Endothelial cell of umbilical vein (primary cell): Measurements from ENCODE around the gene CDC7. TPM values are rescaled to one million over a fixed set of nuclear protein-coding genes. Genes with fewer than 3 reads are reported as not detected.

Source experiments
- BruUV-seq: library from RNA; stranded (reverse); fragments of 400-500 nt; replicated peaks from 2 replicates; lab custom pipeline; 2021; lab: Mats Ljungman, UMichigan
- CTCF ChIA-PET: fragments of 300-600, 350-600 bp; sonication (Branson Sonifier 250); formaldehyde crosslinking; loops from one replicate; lab custom pipeline; 2021; ENCODE audit warnings: antibody characterized with exemption, inconsistent platforms; lab: Charles Lee
- POLR2A ChIA-PET: fragments of 300-600, 350-600 bp; sonication (Branson Sonifier 250); formaldehyde crosslinking; loops from one replicate; lab custom pipeline; 2021; ENCODE audit warnings: antibody characterized with exemption, inconsistent platforms; lab: Charles Lee
- DNase-seq: peaks from one replicate; pipeline ENCODE4 v3.0.0-alpha.2; 2011; ENCODE audit warnings: low read depth, low spot score
- FAIRE-seq: peaks from 2 replicates; lab custom pipeline; 2011; peaks lifted over from hg19 to GRCh38; lab: Jason Lieb, UNC
- H2AFZ ChIP-seq: 2 replicates; pipeline ENCODE4 v1.6.0; 2012; ENCODE audit warnings: low read depth, low read length, control low read depth, inconsistent platforms
- H3K27ac ChIP-seq: 2 replicates; pipeline ENCODE4 v1.5.1; 2011; ENCODE audit warnings: low read depth, mild to moderate bottlenecking, control low read depth, low read length, moderate library complexity; ENCODE audit not compliant: insufficient read depth
- H3K27me3 ChIP-seq, 2 experiments: 2 replicates each; pipeline versions ENCODE4 v1.6.0 to v1.6.1; 2011; ENCODE audit warnings: low read length in 2 of 2, mixed read lengths in 1 of 2; ENCODE audit not compliant: control insufficient read depth in 2 of 2, insufficient read depth in 2 of 2
- H3K36me3 ChIP-seq, 2 experiments: 2 replicates in 1 of 2; 3 replicates in 1 of 2; pipeline ENCODE4 v1.5.1; 2011; ENCODE audit warnings: low read length in 2 of 2, mild to moderate bottlenecking in 1 of 2, moderate library complexity in 1 of 2; ENCODE audit not compliant: control insufficient read depth in 2 of 2, insufficient read depth in 2 of 2; ENCODE audit errors: extremely low read depth in 1 of 2
- H3K4me1 ChIP-seq: 3 replicates; pipeline ENCODE4 v1.5.1; 2011; ENCODE audit warnings: mild to moderate bottlenecking, low read length; ENCODE audit not compliant: control insufficient read depth, insufficient read depth; ENCODE audit errors: extremely low read depth
- H3K4me2 ChIP-seq: 2 replicates; pipeline ENCODE4 v1.6.1; 2011; ENCODE audit warnings: low read length, control low read depth, mixed read lengths; ENCODE audit not compliant: insufficient read depth
- H3K4me3 ChIP-seq, 3 experiments: fragments of 200-600 bp in 1 of 3; sonication (generic), shearing (Covaris generic) in 1 of 3; replicated peaks in 1 of 3; 2 replicates each; pipeline ENCODE4 v1.5.1; 2011 to 2016; ENCODE audit warnings: control low read depth in 3 of 3, low read length in 3 of 3, mild to moderate bottlenecking in 2 of 3, inconsistent platforms in 1 of 3, low read depth in 1 of 3, moderate library complexity in 1 of 3; ENCODE audit not compliant: insufficient read depth in 1 of 3
- H3K79me2 ChIP-seq: 2 replicates; pipeline ENCODE4 v1.6.0; 2012; ENCODE audit warnings: low read length, inconsistent platforms; ENCODE audit not compliant: control insufficient read depth, insufficient read depth
- H3K9ac ChIP-seq: replicated peaks from 2 replicates; pipeline ENCODE3; 2011; ENCODE audit warnings: low read length, control low read depth; ENCODE audit not compliant: insufficient read depth; ENCODE audit errors: extremely low read depth
- H3K9me1 ChIP-seq: replicated peaks from 3 replicates; pipeline ENCODE4 v1.6.0; 2011; ENCODE audit warnings: mild to moderate bottlenecking, low read length; ENCODE audit not compliant: control insufficient read depth, insufficient read depth; ENCODE audit errors: extremely low read depth
- H3K9me3 ChIP-seq: replicated peaks from 2 replicates; pipeline ENCODE4 v1.5.1; 2012; ENCODE audit warnings: low read length, inconsistent platforms; ENCODE audit not compliant: control insufficient read depth, insufficient read depth
- H4K20me1 ChIP-seq: replicated peaks from 2 replicates; pipeline ENCODE3; 2011; ENCODE audit warnings: mild to moderate bottlenecking, low read length; ENCODE audit not compliant: control insufficient read depth, insufficient read depth; ENCODE audit errors: extremely low read depth
- EZH2 ChIP-seq: IDR thresholded peaks from 2 replicates; pipeline ENCODE4 v1.6.1; 2012; ENCODE audit warnings: borderline replicate concordance, low read depth, mild to moderate bottlenecking, moderate library complexity, low read length, inconsistent platforms; ENCODE audit not compliant: severe bottlenecking
- FOS ChIP-seq: IDR thresholded peaks from 2 replicates; pipeline ENCODE4 v1.6.1; 2011; ENCODE audit warnings: mild to moderate bottlenecking, low read length, moderate library complexity, borderline replicate concordance; ENCODE audit not compliant: insufficient read depth
- GATA2 ChIP-seq: IDR thresholded peaks from 2 replicates; pipeline ENCODE4 v1.7.0; 2011; ENCODE audit warnings: low read depth, mild to moderate bottlenecking, moderate library complexity, mixed read lengths, low read length; ENCODE audit not compliant: insufficient read length, insufficient read depth
- JUN ChIP-seq: IDR thresholded peaks from 2 replicates; pipeline ENCODE4 v1.6.1; 2011; ENCODE audit warnings: borderline replicate concordance, low read depth; ENCODE audit not compliant: insufficient read length, insufficient read depth
- MYC ChIP-seq: IDR thresholded peaks from one replicate; pipeline ENCODE4 v1.6.1; 2011; ENCODE audit warnings: mild to moderate bottlenecking, low read depth, low read length
- POLR2A ChIP-seq: IDR thresholded peaks from 2 replicates; pipeline ENCODE4 v1.6.1; 2012; ENCODE audit warnings: low read depth, mild to moderate bottlenecking, control low read depth, low read length
- POLR2AphosphoS5 ChIP-seq: IDR thresholded peaks from 2 replicates; pipeline ENCODE4 v1.6.1; 2012; ENCODE audit warnings: low read depth, mild to moderate bottlenecking, control low read depth, low read length, moderate library complexity; ENCODE audit not compliant: insufficient read depth
- dilution Hi-C: fragments of 300-500 bp; cut with MboI; formaldehyde crosslinking; loops from one replicate; pipeline ENCODE4 v1.15.0; 2019; ENCODE audit warnings: low sequenced_read_pairs; ENCODE audit not compliant: extremely low pct_ligation_motif_present
- intact Hi-C: fragments of 100-400 bp; cut with micrococcal nuclease; formaldehyde crosslinking; loops from one replicate; pipeline ENCODE4 v1.10.0; 2022
- polyA plus RNA-seq, 4 experiments: library from polyadenylated mRNA; depleted of rRNA in 3 of 4; stranded (reverse) in 3 of 4; unstranded in 1 of 4; fragments of >200 nt; gene quantifications; 2 replicates each; pipeline versions ENCODE4 v1.2.1 to v1.2.3, GENCODE V29; 2011 to 2012; ENCODE audit warnings: missing spikeins in 1 of 4
- total RNA-seq: library from RNA; stranded (reverse); gene quantifications from 2 replicates; pipeline ENCODE4 v1.2.3, GENCODE V29; 2021
- TF ChIP-seq, protein P1 (sequence below), 2 donors: IDR thresholded peaks; 1 replicate in 1 of 2; 2 replicates in 1 of 2; pipeline ENCODE4 v1.5.1; 2011; ENCODE audit warnings: low read length in 2 of 2, mild to moderate bottlenecking in 2 of 2, moderate library complexity in 2 of 2, control low read depth in 1 of 2, inconsistent platforms in 1 of 2, low read depth in 1 of 2; ENCODE audit not compliant: insufficient read depth in 1 of 2; ENCODE audit errors: extremely low read depth in 1 of 2
- TF ChIP-seq, protein P2 (sequence below): IDR thresholded peaks from 2 replicates; pipeline ENCODE4 v1.6.1; 2011; ENCODE audit not compliant: insufficient read depth, insufficient read length

The CDC7 gene
- total and polyA plus RNA-seq, 2 donors (not counting 3 experiments of a cell fraction or from before 2014, with no cell fraction given), result 3.9 to 11.7 TPM

DNA sequence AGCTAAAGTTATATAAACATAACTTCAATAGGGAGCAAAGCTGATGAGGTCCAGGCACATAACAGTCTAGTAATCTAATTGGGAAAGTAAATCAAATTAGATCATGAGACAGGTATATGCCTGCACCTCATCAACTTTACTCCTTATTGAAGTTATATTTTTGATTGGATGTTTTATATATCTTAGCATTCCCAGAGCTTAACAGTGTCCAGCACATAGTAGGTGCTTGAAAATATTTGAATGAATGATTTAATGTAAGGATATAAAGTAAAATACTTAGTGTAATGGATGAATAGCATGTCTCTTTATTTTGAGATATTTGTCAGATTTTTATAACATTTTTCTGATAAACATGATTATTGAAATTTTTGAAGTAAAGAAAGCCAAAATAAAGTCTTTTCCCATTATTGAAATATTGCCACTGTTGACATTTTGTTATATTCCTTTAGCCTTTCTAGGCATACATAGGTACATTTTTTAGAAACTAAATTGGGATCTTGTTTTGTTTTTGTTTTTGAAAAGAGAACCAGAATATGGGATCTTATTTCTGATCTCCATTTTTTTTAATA lies 2.8 kb downstream of the CDC7 start:
- intact Hi-C loops (loop anchor here (5.0 kb wide), 1 partner anchor 794 kb away; the partner anchor contains the start of genes GLMN and RPAP2), dilution Hi-C loops (no loop called here)
- Histone ChIP-seq H3K9me1 (no peaks in the 10 kb centered on the region), H2AFZ (no peak overlapping the region), H3K27me3 (no peaks in the 10 kb centered on the region), H3K79me2 (peaks cover 16% of the 10 kb centered on the region), H3K4me1 (peaks cover 16% of the 10 kb centered on the region), H3K9ac (no peak overlapping the region), H3K36me3 (no peaks in the 10 kb centered on the region), H3K4me3 (no peak overlapping the region), H3K27ac (no peak overlapping the region), H3K4me2 (no peak overlapping the region), H4K20me1 (no peaks in the 10 kb centered on the region), H3K9me3 (no peaks in the 10 kb centered on the region)
- ChIA-PET CTCF (interaction anchor here (1.4 to 1.6 kb wide), 2 partner anchors 10 to 99 kb away, joined by 3 to 5 read pairs; partner anchors contain the start of gene HFM1), POLR2A (no interaction called here)
- TF ChIP-seq MYC (no peak), GATA2 (no peak), POLR2A (no peak), POLR2AphosphoS5 (no peak), FOS (no peak), EZH2 (no peak), JUN (no peak)
- TF ChIP-seq, protein P1, sequence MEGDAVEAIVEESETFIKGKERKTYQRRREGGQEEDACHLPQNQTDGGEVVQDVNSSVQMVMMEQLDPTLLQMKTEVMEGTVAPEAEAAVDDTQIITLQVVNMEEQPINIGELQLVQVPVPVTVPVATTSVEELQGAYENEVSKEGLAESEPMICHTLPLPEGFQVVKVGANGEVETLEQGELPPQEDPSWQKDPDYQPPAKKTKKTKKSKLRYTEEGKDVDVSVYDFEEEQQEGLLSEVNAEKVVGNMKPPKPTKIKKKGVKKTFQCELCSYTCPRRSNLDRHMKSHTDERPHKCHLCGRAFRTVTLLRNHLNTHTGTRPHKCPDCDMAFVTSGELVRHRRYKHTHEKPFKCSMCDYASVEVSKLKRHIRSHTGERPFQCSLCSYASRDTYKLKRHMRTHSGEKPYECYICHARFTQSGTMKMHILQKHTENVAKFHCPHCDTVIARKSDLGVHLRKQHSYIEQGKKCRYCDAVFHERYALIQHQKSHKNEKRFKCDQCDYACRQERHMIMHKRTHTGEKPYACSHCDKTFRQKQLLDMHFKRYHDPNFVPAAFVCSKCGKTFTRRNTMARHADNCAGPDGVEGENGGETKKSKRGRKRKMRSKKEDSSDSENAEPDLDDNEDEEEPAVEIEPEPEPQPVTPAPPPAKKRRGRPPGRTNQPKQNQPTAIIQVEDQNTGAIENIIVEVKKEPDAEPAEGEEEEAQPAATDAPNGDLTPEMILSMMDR (IDR thresholded peaks at IDR 0.05; ENCODE audit: extremely low read depth in 1 of 2, insufficient read depth in 1 of 2, low read depth in 1 of 2, low read length in 2 of 2), result no peak
- TF ChIP-seq, protein P2, sequence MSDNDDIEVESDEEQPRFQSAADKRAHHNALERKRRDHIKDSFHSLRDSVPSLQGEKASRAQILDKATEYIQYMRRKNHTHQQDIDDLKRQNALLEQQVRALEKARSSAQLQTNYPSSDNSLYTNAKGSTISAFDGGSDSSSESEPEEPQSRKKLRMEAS, result no peak
- no TSS peak for BruUV-seq
- FAIRE-seq (peak; percentile 44), DNase-seq (no peak)
